ENCODE data around the gene MAPK4.

The MAPK4 gene

DNA sequence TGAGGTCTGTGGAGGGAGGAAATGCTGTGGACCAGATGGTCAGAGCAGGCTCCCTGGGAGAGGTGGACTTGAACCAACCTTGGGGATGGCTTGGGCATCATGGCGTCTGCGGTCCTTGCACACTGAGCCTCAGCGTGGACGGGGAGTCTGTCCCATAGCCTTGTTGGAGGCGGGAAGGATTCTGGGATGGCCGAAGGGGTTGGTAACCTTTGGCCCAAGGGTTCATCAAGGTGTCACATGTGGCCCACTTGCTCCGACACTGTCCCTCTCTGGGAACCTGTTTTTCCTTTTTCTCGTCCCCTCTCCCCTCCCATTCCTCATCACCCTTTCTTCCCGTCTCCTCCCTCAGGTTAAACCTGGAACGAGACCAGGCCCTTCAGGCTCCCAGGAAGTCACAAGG, 66.4 kb downstream of the MAPK4 start:
- no peak for DNase-seq

DNA sequence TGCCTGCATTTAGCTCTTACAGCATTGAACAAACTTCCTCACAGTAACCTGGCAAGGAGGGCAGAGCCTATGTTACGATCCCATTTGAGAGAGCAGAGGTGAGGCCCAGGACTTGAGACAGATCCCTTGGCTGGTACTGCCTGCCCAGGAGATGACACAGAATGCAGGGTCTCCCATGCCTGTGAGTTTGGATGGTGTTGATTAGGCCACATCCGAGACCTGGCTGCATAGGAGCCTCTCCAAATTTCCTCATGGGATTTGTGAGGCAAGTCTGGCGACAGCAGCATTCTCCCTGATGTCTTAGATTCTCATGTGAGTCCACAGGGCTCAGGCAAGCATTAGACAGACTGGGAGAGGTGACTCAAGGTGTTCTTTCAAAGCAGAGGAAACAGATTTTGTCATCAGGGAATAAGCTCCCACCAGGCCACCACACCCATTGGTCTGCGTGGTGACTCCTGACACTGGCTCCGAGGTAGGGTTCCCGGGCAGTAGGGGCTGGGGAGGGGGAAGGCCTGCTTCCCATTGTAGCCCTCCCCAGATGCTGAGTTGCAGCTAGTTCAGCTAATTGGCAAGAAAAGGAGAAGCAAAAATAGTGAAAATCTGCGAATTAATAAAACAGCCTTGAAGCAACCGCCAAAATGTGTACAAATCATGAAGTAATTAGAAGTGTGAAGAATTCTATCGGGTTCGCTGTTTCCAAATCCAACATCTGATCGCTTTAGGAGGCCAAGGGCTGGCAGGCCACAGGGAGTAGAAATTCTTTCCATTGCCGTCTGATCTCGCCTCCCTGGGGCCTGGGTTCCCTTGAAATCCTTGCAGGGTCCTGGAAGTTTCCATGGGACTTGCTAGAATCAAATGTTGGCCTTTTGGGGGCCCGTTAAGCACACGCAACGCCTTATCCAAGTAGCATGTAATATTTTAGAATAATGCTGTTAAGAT, 68.0 kb downstream of the MAPK4 start:
- DNase-seq, result no peak

DNA sequence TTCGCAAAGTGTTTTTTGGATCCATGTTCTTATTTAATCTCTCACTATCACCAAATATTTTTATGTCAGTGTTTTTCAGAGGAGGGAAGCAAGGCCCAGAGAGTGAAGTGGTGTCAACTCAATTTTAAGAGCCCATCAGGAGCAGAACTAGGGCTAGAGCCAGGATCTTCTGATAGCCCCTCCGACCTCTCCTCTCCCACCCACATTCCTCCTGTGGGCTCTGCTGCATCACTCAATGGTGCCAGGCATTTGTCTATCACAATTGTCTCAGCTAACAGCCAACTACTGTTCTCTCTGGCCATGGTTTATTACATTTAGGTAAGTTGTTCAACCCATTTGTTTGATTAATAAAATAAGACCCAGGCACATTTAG, 68.6 kb downstream of the MAPK4 start:
- no peak for DNase-seq

DNA sequence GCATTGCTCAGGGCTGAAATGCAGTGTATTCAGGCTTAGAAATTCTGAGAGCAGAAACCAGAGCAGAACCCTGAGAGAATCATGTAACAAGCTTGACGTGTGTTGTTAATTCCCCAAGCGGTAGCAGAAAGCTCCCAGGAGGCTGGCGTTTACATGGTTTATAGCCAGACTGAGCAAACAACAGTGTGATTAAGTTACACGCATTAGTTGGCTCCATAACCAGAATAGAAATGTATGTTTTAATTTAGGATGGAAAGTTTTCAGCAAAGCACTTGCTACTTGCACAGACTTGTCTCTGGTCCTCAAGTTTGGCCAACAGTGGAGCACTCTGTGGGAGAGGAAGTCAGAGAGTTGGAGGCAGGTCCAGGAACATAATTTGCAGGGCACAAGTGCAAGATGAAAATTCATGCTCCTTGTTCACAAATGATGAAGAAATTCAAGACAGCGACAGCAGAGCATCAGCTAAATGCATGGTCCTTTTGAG, 69.3 kb downstream of the MAPK4 start:
- DNase-seq, result peak; percentile 87

DNA sequence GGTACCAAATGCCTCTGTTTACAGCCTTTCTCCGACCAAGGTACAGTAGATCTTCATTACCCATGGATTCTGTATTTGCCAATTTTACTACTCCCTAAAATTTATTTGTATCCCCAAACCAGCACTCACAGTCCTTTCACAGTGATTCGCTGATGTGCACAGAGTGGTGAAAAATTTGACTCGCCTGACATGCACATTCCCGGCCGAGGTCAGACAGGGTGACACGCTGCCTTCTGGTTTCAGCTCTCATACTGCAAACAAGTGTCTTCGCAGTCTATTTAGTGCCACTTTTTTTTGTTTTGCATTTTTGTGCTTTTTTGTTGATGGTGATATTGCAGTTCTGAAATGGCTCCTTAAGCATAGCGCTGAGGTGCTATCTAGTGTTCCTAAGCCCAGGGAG, 71.0 kb downstream of the MAPK4 start:
- DNase-seq, result no peak

DNA sequence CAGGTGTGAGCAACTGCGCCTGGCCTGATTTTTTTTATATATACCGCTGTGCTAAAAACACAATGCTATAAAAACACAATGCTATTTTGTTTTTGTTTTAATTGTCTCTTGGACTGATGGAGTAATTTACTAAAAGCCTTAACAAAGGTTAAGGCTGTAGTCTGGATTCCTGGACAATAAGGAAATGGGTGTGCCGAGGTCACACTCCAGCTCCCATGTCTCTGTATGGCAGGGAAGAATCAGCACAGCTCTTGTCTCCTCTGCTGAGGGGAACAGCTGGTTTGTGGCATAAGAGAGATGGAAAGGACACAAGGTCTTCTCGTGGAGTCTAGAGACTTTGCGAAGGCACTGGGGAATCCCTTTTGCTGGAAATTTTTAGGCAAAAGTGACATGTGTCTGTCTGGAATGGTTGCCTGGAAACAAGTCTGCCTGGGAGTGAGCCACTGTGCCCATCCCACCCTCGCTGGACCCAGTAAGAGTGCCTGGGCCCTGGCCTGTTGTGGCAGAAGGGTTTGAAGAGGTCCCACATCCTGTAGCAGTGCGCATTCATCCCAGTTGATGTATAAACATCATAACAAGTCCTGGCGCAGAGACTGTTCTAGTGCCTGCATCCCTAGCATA, 73.1 kb downstream of the MAPK4 start:
- no peak for DNase-seq

DNA sequence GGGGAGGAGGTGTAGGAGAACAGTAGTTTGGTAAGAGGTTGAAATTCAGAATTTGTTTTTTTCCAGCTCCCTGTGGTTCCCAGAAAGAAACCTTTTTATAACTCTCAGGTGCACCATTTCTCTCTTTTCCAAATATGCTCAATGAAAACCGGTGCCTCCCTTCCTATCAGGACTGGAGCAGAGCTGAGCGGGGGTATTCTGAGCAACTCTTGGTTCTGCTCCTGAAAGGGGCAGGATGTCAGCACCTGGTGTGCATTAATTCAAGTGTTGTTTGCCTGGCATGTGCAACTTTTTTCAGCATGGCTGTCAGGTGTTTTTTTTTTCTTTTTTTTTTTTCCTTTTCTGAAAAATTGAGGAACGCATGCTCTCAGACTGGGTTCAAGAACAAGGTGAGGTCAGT, 74.1 kb downstream of the MAPK4 start:
- no peak for DNase-seq

DNA sequence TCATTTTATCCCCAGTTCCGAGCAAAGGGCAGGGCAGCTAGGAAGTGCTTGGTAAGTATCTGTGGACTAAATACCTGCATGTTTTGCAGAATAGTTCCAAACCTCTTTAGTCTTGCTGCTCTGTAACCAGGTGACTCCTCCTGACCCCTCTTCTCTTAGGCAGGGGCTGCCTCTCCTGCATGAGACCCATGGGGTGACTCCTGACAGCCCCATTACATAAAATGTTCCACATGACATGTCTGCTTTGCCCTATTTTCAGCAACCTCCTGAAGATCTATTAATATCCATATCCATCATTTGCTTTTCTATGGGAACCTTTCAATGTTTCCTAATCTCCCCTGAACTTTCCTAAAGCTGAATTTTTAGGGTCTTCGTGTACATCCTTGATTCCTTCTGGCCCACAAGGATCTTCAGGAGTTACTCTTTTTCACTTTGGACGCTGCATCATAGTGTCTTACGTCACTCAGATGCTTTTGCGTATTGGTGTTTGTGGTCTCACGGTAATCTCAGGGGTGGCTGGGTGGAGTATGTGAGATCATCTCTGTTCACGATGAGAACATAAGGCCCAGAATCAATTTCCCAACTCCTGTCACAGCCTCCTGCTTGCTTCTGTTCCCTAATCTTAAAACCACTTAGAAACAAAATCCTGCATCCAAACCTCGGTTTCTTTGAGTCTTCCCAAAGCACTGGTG, 76.6 kb downstream of the MAPK4 start:
- no peak for DNase-seq

DNA sequence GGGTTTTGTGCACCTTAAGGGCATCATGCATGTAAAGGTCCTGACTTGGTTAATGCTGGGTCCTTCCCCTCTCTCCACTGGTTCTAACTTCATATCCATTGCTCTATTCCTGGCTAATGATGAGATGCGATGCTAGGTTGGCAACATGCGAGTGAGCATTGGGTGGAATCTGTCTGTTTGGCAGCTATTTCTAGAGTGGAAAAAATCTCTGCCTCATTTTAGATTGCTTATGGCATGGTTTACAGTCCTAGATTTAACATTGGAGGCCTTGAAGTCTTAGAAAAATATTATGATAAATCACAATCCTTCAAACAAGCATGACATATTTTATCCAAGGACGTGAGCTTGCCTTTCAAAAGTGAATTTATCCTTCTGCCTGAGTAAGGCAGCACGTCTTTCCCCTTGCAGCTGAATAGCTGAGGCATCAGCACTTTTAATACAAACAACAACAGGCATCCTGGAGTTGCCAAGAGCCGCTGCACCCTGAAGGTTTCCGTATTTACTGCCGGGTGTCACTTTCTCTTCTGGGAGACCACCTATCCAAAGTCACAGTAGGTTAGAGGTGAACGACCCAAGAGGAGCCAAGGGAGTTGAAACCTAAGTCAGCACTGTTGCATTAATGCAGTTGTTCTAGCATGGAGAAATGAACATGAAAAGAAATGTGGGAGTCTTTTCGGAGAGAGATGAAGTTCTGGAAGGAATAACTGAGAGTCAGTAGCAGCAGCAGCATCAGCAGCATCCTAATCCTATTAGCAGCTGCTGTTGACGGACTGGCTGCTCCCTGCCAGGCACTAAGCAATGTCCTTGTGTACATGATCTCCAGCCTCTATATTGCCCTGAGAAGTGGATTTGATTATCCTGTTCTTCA, 78.4 kb downstream of the MAPK4 start:
- DNase-seq, result no peak

DNA sequence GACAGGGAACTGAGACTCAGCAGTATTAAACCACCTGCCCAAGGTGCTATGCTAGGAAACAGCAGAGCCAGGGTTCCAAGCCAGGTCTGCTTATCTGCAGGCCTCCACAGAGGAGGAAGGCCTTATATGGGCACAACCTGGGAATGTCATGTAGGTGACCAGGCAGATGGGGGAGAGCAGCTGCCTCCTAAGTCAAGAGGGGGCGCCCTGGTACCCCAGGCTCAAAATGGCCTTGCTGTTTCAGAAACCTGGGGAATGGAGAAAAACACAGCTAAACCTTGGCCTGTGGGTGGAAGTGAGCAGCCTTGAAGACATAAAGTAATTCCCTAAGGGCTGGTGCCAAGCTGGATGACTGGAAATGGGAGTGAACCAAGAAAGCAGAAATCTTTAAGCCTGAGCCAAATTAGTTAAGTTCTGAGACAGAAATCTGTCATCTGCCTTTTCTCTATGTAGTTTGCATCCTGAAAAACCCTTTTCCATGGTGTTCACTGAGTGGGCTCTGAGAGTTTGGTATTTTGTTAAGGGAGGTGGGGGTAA, 79.1 kb downstream of the MAPK4 start:
- no peak for DNase-seq

DNA sequence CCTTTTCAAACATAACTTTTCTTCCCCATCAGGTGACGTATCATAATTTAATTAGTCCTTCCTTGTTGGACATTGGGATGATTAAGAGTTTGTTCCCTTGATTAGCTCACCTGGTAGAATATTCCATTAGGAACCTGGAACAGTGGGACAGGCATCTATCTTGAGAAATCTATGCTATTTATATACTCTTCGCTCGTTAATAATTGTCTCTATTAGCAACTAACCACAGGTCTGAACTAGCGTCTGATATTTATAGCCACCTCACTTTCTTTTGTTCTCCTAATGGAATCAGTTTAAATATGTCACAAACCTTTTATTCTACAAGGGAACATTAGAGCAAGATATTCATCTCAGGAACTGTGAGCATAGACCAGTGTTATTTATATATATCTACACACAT, 79.8 kb downstream of the MAPK4 start:
- DNase-seq, result no peak

DNA sequence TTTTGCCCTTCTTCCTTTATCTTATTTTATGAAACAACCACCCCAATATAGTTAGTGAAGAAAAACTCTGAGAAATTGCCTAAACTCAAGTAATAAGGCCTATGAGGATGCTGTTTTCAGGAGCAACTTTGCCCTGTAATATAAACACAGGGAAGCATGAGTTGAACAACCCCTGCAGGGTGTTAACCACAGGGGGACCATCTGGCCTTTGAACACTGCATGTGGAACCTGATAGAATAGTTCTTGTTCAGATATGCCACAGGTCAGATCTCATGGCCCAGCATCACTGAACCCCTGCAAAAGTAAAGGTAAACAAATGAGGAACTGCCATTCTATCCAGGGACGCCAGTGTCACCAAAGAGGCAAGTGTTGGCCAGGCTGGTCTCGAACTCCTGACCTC, 82.6 kb downstream of the MAPK4 start:
- DNase-seq, result no peak

DNA sequence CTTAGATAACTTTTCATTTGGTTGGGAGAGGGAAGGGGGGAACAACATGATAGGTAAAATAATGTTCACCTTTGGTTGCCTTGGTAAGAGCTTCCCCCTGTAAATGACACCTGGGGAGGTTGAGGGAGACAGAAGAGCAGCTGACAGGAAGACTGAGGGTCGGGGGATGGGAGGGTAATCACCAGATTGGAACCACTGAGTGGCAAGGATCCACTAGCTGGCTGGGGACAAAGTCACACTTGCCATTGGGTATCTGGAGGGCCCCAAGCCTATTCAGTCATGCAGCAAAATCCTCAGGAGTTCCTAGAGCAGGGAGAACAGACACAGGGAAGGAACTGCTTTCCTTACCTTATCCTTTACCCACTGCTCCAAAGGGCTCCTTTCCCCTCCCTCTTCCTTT, 84.3 kb downstream of the MAPK4 start:
- no peak for DNase-seq

DNA sequence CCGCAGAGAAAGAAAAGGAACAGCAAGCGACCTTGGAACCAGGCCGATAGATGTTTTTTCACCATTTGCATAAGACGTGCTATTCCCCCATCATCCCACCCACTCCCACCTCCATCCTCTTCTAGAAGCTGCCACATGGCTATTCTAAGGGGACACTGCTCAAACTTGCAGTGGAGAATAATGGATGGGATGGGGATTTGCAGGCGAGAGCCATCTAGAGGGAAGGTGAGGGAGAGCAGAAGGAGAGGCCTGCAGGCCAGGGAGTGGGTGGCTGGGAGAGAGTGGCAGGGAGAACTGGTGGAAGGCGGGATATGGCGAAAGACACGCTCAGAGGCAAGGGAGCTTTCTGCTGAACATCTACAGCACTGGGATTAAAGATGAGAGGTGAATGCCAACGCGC, 84.9 kb downstream of the MAPK4 start:
- DNase-seq, result no peak

DNA sequence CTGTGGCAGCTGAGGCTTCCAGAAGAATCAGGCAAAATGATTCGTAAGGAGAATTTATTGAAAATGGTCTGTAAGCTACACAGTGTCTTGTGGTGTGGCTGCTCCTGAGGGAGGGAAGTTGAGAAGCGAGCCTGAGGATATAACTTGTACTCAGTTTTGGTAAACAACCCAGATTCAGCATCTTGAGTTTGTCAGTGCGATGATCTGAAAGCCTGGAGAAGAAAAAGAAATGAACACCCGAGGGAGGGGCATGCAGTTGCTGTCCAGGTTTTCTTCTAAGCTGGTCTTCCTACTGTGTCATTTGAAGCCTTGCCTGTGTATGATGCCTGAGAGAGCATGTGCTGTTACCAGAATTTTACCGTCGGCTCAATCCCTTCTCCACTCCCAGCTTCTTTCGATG, 87.3 kb downstream of the MAPK4 start:
- DNase-seq, result no peak

DNA sequence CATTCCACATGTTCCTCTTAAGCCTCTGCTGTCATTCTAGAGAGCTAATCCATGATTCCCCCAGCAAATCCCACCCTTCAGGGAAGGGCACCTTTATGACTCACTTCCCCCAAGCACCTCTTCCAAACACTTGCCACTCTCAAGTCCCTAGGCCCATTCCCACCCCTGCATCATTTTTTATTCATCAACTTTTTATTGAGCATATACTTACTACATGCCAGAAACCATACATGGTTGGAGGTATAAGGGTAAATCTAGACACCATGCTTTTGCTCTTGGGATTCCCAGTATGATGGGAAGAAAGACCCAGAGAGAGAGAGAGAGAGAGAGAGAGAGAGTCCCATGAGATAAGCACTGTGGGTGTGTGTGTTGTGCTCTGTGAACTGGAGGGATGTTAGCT, 87.9 kb downstream of the MAPK4 start:
- no peak for DNase-seq

DNA sequence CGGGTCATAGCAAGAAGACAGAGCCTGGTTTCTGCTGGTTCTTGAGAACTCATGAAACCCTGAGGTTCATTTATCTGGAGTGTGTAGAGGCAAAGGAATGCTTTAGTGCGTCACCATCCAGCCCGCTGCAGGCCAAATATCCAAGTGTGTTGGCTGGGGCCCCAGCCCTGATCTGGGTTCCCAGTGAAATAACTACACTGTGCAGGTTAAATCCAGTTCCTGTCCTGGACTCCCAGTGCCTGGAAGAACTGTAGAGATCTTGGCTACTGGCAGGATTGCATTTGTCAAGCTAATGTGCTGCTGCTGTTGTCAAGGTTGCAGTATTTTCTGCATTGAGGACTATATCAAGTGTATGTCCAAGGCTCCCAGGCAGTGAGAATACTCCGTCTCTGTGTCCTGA, 89.9 kb downstream of the MAPK4 start:
- DNase-seq, result no peak

DNA sequence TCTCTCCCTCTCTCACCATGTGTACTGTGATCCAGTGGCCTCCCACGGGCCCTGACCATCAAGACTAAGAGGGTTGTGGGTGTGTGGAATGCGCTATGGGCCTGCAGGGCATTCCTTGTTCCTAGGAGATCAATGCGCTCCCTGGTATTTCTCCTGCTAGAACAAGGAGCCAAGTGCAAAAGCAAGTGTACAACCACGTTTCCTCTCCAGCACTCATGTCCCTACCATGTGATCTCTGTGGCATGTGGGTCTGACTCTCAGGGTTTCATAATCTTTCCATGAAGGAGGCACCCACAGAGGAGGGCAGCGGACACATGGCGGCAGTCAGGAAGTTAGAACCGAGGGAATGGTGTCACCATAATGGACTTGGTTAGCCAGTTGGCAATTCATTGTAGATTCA, 91.4 kb downstream of the MAPK4 start:
- no peak for DNase-seq

DNA sequence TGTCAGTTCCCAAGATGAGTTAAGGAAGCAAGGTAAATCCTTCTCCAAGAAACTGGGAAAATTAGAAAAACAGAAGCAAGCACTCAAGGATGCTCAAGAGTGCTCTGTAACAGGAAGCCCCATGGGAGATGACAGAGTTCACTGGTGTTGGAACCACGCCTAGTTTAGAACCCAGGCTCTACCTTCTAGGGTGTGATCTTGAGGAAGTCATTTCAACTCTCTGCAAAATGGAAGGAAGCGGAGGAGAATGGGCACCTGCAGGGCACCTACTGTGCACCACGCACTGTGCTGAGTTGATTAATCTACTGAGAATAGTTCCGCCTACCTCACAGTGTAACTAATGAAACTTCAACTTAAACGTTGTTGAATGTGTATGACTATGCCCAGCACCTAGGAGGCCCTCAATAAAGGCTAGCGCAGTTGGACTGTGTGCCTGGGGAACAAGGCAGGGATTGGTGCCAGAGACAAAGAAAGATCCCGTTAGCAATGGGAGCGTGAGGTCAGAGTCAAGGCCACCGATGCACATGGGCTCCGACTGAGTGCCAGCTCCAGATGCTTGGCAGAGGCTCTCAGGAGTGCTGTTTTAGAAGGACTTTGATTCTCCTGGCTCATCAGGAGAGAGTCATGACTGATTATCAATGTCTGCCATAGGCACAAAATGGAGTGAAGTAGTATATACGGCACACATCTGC, 93.7 kb downstream of the MAPK4 start:
- DNase-seq, result no peak

DNA sequence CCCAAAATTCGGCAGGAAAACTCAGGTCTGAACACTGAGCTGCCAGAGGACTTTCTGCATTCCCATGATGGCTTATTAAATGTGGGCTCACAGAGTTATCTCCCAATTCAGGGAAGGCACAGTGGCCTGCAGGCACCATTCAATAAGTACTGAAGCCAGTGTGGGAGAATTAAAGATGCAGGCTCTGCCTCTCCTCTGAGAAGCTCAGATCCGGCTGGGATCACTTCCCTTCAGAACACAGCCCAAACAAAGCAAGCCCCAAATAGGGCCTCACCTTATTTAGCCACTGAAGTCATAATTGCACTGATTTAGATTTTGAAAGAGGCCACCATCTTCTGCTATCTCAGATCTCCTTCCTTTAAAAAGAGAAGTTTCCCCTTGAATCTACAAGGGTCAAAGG, 94.3 kb downstream of the MAPK4 start:
- DNase-seq, result no peak

DNA sequence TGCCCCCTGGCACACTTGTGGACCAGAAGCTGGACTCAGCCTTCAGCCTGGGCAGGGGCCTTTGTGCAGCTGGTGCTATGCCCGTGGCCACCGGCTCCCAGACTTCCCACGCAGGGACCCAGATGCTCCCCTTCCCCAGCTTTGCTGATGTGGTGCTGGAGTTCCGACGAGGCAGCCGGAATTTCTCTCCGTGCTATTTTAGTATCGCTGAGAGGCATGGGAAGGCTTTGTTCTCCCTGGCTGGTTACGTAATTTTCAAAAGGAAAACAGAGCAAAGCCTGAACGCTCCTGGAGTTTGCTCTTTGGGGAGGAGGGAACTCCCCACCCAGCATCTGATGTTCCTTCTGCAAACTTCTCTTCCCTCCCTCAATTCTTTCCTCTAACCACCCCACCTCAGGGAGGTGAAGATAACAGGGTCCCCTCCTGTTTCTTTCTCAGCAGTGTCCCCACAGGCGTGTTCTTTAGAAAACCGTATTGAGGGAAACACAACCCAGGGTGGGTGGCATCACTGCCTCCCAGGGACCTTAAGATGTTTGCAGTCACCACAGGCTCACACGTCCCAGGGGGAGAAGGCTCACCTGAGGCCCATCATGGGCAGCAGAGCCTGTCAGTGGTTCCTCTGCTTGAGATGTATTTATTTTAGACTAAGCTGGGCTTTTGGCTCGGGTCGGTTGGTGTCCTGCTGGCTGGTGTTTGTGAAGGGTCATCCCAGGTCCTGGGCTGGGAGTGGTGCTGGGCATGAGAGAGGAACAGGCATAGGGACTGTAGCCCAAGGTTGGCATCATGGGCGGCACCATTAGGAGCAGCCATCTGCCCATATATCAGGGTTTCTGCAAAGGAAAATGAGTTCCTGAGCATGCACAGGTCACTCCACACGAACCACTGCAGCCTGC, 95.0 kb downstream of the MAPK4 start:
- DNase-seq, result no peak
